GM23338 (cell line): ENCODE data around the gene BSX. TPM values are rescaled to one million over a fixed set of nuclear protein-coding genes. Genes with fewer than 3 reads are reported as not detected.
A peak's percentile ranks its signal among the peaks of the same experiment; 100 is the strongest.

Source experiments
- ATAC-seq: fragments of 200-7000 bp; cut with Tn5 transposase; 3 replicates; pipeline ENCODE4 v1.9.1; 2020
- DNase-seq: peaks from one replicate; pipeline ENCODE4 v3.0.0-alpha.2; 2015; ENCODE audit warnings: low spot score
- H2AFZ ChIP-seq: fragments of 200-600 bp; sonication (generic); 2 replicates; pipeline ENCODE4 v1.8.0; 2016; ENCODE audit warnings: antibody characterized with exemption, mild to moderate bottlenecking, moderate library complexity
- H3F3A ChIP-seq: fragments of 200-600 bp; sonication (generic); replicated peaks from 2 replicates; pipeline ENCODE4 v1.8.0; 2017; ENCODE audit warnings: antibody characterized with exemption, mixed run types, low read depth
- H3K27ac ChIP-seq: fragments of 200-600 bp; sonication (generic); 2 replicates; pipeline ENCODE4 v1.6.1; 2016; ENCODE audit warnings: low read depth
- H3K27me3 ChIP-seq: fragments of 200-600 bp; sonication (generic); 2 replicates; pipeline ENCODE4 v1.8.0; 2016; ENCODE audit warnings: mild to moderate bottlenecking, mixed run types, moderate library complexity; ENCODE audit not compliant: insufficient read depth
- H3K36me3 ChIP-seq: fragments of 200-600 bp; sonication (generic); 2 replicates; pipeline ENCODE4 v1.8.0; 2016; ENCODE audit warnings: mild to moderate bottlenecking; ENCODE audit not compliant: insufficient read depth
- H3K4me1 ChIP-seq: fragments of 200-600 bp; sonication (generic); 2 replicates; pipeline ENCODE4 v1.8.0; 2016; ENCODE audit warnings: mild to moderate bottlenecking, moderate library complexity; ENCODE audit not compliant: insufficient read depth
- H3K4me2 ChIP-seq: fragments of 200-600 bp; sonication (generic); 2 replicates; pipeline ENCODE4 v1.7.1; 2017; ENCODE audit warnings: mixed run types
- H3K4me3 ChIP-seq: fragments of 200-600 bp; sonication (generic); 2 replicates; pipeline ENCODE4 v1.6.1; 2016; ENCODE audit warnings: mixed run types
- H3K79me2 ChIP-seq: fragments of 200-600 bp; sonication (generic); replicated peaks from 2 replicates; pipeline ENCODE4 v1.8.0; 2017; ENCODE audit warnings: mild to moderate bottlenecking; ENCODE audit not compliant: insufficient read depth
- H3K9me2 ChIP-seq: fragments of 200-600 bp; sonication (generic); 2 replicates; pipeline ENCODE4 v1.8.0; 2017; ENCODE audit not compliant: insufficient read depth
- H4K20me1 ChIP-seq: fragments of 200-600 bp; sonication (generic); replicated peaks from 2 replicates; pipeline ENCODE4 v1.8.0; 2017; ENCODE audit warnings: mild to moderate bottlenecking; ENCODE audit not compliant: insufficient read depth
- H3K27ac Mint-ChIP-seq: 2 replicates; pipeline ENCODE4 v1.8.0; 2020; ENCODE audit warnings: inconsistent platforms, mild to moderate bottlenecking, moderate library complexity, mixed read lengths
- H3K27me3 Mint-ChIP-seq: 3 replicates; pipeline ENCODE4 v1.8.0; 2022; ENCODE audit warnings: low read depth, mild to moderate bottlenecking, moderate library complexity, mixed read lengths, inconsistent platforms; ENCODE audit not compliant: insufficient read depth, poor library complexity
- H3K36me3 Mint-ChIP-seq: 3 replicates; pipeline ENCODE4 v1.8.0; 2021; ENCODE audit warnings: low read depth, mild to moderate bottlenecking, inconsistent platforms, moderate library complexity, mixed read lengths
- H3K4me1 Mint-ChIP-seq: 3 replicates; pipeline ENCODE4 v1.8.0; 2020; ENCODE audit warnings: mild to moderate bottlenecking, inconsistent platforms, mixed read lengths
- H3K4me3 Mint-ChIP-seq: 3 replicates; pipeline ENCODE4 v1.8.0; 2021; ENCODE audit warnings: moderate library complexity, mild to moderate bottlenecking, inconsistent platforms, mixed read lengths
- H3K9me3 Mint-ChIP-seq: 3 replicates; pipeline ENCODE4 v1.8.0; 2020; ENCODE audit warnings: moderate library complexity, mild to moderate bottlenecking, inconsistent platforms, mixed read lengths
- ZNF462 ChIP-seq: fragments of 250-450 bp; sonication (Bioruptor Pico); IDR thresholded peaks from 2 replicates; pipeline ENCODE4 v1.5.0; 2020; ENCODE audit warnings: mild to moderate bottlenecking, moderate library complexity
- polyA plus RNA-seq: library from polyadenylated mRNA; unstranded; fragments of >200 nt; fragmentation: Nextera tagmentation; extraction: Ambion mirVana; gene quantifications from 2 replicates; pipeline ENCODE4 v1.2.1, GENCODE V29; 2016
- total RNA-seq: library from RNA; depleted of rRNA; stranded (reverse); fragments of >200 nt; shearing (Covaris generic); gene quantifications from 2 replicates; pipeline ENCODE4 v1.2.3, GENCODE V29; 2014
- TF ChIP-seq, protein P1 (sequence below), 2 experiments: fragments of 200-600 bp in 1 of 2; sonication (generic) in 1 of 2; conservative IDR thresholded peaks; 2 replicates each; pipeline versions ENCODE4 v1.5.1 to v1.6.1; 2016 to 2017; ENCODE audit warnings: antibody characterized with exemption in 2 of 2, low read depth in 2 of 2, mild to moderate bottlenecking in 2 of 2, moderate library complexity in 1 of 2

Gene BSX
- total and polyA plus RNA-seq, 2 experiments from 2014 or later: not detected

GRCh38 chr11:123020968-123021367, 39.3 kb upstream of the BSX start:
- no peak overlapping the region for H3K27ac Mint-ChIP-seq
- H3K36me3 ChIP-seq: no peaks in the 10 kb centered on the region
- peak overlapping the region; percentile 44 for H2AFZ ChIP-seq
- DNase-seq (peak; percentile 88), ATAC-seq (peak; percentile 94)
- H3K9me2 ChIP-seq: no peaks in the 10 kb centered on the region
- no peak overlapping the region for H3K4me2 ChIP-seq
- no peaks in the 10 kb centered on the region for H3K79me2 ChIP-seq
- no peaks in the 10 kb centered on the region for H3K36me3 Mint-ChIP-seq
- peaks cover 2% of the 10 kb centered on the region; the same call in 1 of the 3 replicates for H3K4me1 Mint-ChIP-seq
- no peak for TF ChIP-seq ZNF462 (CRISPR knock-in tag)
- TF ChIP-seq, protein P1, sequence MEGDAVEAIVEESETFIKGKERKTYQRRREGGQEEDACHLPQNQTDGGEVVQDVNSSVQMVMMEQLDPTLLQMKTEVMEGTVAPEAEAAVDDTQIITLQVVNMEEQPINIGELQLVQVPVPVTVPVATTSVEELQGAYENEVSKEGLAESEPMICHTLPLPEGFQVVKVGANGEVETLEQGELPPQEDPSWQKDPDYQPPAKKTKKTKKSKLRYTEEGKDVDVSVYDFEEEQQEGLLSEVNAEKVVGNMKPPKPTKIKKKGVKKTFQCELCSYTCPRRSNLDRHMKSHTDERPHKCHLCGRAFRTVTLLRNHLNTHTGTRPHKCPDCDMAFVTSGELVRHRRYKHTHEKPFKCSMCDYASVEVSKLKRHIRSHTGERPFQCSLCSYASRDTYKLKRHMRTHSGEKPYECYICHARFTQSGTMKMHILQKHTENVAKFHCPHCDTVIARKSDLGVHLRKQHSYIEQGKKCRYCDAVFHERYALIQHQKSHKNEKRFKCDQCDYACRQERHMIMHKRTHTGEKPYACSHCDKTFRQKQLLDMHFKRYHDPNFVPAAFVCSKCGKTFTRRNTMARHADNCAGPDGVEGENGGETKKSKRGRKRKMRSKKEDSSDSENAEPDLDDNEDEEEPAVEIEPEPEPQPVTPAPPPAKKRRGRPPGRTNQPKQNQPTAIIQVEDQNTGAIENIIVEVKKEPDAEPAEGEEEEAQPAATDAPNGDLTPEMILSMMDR (conservative IDR thresholded peaks at IDR 0.05; ENCODE audit: low read depth in 2 of 2): peak; percentile 74 to 82
- H3F3A ChIP-seq: no peaks in the 10 kb centered on the region
- no peak overlapping the region for H3K27ac ChIP-seq
- H3K4me1 ChIP-seq: no peaks in the 10 kb centered on the region
- no peaks in the 10 kb centered on the region for H4K20me1 ChIP-seq
- H3K27me3 Mint-ChIP-seq: peaks cover 10% of the 10 kb centered on the region
- no peak overlapping the region for H3K4me3 Mint-ChIP-seq
- no peaks in the 10 kb centered on the region for H3K27me3 ChIP-seq
- H3K4me3 ChIP-seq: no peak overlapping the region
- no peaks in the 10 kb centered on the region; the same call in 2 of the 3 replicates for H3K9me3 Mint-ChIP-seq

DNA sequence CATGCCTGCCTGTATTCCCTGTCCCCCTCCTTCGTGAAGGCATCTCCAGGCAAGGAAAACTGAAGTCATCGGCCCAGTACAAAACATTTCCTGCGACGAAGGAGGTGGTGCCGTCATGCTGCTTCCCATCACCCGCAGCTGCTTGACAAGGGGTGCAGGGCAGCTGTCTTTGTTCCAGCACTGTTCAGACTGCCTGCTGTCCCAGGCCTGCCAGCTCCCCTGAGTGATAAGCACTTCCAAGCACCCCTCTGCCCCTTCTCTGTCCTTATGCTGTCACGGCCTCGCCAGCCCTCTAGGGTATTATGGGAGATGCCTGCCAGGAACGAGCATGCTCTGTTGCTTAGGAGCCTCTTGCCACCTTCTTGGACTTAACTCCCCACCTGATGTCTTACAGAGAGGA, 37.1 kb upstream of the BSX start:
- H3K79me2 ChIP-seq: no peaks in the 10 kb centered on the region
- no peak overlapping the region for H3K4me2 ChIP-seq
- no peak overlapping the region for H3K4me3 ChIP-seq
- H2AFZ ChIP-seq: no peak overlapping the region; the same call in 1 of the 2 replicates
- no peak overlapping the region for H3K27ac ChIP-seq
- Mint-ChIP-seq H3K9me3 (no peaks in the 10 kb centered on the region), H3K27ac (no peak overlapping the region), H3K36me3 (no peaks in the 10 kb centered on the region), H3K27me3 (peaks cover 7% of the 10 kb centered on the region), H3K4me3 (no peak overlapping the region), H3K4me1 (peaks cover 2% of the 10 kb centered on the region; the same call in 1 of the 3 replicates)
- no peaks in the 10 kb centered on the region for H3K4me1 ChIP-seq
- no peaks in the 10 kb centered on the region for H4K20me1 ChIP-seq
- H3K27me3 ChIP-seq: no peaks in the 10 kb centered on the region
- no peaks in the 10 kb centered on the region for H3K9me2 ChIP-seq
- no peaks in the 10 kb centered on the region for H3K36me3 ChIP-seq
- H3F3A ChIP-seq: no peaks in the 10 kb centered on the region
- ATAC-seq (no peak), DNase-seq (no peak)
- TF ChIP-seq, protein P1 (conservative IDR thresholded peaks at IDR 0.05; ENCODE audit: low read depth in 2 of 2): no peak
